ENCODE results near the gene SEPTIN7. TPM values are rescaled to one million over a fixed set of nuclear protein-coding genes. Genes with fewer than 3 reads are reported as not detected.

Gene SEPTIN7
- total RNA-seq, 3 donors from 2014 or later, result 174 to 192 (median 180) TPM

DNA sequence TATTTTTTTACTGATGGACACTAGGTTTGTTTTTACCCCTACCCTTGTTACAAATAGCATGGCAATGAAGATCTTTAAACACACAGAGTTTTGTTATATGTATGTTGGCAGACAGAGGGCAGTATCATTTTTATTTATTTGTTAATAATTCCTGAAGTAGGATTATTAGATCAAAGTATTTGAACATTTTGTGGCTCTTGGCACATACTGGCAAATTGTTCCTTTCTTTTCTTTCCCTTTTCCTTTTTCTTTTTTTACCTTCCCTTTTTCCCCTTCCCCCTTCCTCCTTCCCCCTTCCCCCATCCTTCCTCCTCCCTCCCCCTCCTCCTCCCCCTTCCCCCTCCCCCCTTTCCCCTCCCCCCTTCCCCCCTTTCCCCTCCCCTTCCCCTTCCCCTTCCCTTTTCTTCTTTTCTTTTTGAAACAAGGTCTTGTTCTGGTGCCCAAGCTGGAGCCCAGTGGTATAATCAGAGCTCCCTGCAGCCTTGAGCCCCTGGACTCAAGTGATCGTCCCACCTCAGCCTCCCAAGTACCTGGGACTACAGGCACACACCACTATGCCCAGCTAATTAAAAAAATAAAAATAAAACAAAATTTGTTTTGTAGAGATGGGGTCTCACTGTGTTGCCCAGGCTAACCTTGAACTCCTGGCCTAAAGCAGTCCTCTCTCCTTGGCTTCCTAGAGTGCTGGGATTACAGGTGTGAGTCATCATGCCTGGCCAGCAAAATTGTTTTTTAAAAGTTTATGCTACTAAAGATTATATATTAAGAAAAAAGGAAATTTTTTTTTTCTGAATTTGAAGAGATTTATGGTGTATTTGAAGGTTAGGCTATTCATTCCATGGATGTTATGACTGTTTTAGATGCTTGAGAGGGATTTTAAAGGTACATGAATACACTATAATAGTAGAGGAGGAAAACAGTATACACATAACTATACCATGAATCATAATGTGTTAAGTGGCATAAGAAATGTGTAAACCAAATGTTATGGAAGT is 39.3 kb downstream of the SEPTIN7 start:
- no peaks in the 10 kb centered on the region for H3K9me3 Mint-ChIP-seq
- peaks cover 40% of the 10 kb centered on the region for H3K4me1 Mint-ChIP-seq (ENCODE audit: low read depth)
- H3K27me3 Mint-ChIP-seq (ENCODE audit: low read depth), result no peaks in the 10 kb centered on the region
- peaks cover 20% of the 10 kb centered on the region for H3K36me3 Mint-ChIP-seq (ENCODE audit: insufficient read depth)
- DNase-seq, result no peak
- peak; percentile 62 to 77 for ATAC-seq
- H3K4me3 Mint-ChIP-seq, result no peak overlapping the region

DNA sequence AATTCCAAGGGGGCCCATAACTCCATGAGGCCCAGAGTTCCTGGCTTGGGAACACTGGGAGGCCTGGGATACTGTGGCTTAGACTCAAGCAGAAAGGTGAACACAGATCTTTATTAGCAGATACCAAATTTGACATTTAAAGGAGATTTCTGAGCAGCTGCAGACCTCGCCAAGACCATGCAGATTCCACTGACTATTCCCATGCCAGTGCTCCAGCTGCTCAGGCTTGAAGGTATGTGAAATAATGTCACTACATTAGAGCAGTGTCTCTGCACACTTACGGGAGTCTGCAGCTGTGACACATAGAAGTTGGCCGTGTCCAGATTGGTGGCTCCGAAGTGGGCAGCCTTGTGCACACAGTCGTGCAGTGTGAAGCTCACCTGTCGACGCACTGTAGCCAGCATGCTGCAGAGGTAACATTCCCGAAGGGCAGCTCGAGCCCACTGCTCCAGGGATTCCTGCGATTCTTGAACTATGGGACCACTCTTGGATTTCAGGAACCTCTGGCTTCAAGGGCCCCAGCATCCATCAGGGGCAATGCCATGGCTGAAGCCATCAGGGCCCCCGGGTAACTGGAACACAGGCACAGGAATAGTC is 46.1 kb downstream of the SEPTIN7 start:
- H3K36me3 Mint-ChIP-seq (ENCODE audit: insufficient read depth), result peaks cover 20% of the 10 kb centered on the region
- peaks cover 46% of the 10 kb centered on the region for H3K4me1 Mint-ChIP-seq (ENCODE audit: low read depth)

DNA sequence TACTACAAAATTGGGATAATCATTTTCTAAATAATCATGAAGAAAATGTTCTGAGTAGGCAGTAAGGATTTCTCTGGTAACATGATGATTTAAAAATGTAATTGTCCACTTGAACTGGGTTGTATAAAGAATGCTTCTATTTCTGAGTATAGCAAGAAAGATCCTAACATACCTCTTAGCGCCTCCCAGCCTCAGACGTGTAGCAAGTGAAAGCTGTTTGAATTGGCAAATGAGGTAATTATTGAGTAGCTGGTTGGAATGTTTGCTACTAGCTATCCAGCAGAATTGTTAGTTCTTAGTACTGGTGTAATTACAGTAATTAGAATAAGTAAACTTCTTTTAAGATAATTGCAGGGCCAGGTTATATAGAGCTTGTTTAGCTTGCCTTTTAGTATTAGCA is 47.9 kb downstream of the SEPTIN7 start:
- DNase-seq, result no peak
- Mint-ChIP-seq H3K4me1 (ENCODE audit: low read depth) (peaks cover 53% of the 10 kb centered on the region), H3K4me3 (no peak overlapping the region), H3K27me3 (ENCODE audit: low read depth) (no peaks in the 10 kb centered on the region), H3K36me3 (ENCODE audit: insufficient read depth) (peaks cover 22% of the 10 kb centered on the region), H3K9me3 (no peaks in the 10 kb centered on the region)
- ATAC-seq, result no peak

More for the DNA sequence above, 46.1 kb downstream of the SEPTIN7 start:
- ATAC-seq (no peak), DNase-seq (no peak)
- no peaks in the 10 kb centered on the region for H3K27me3 Mint-ChIP-seq (ENCODE audit: low read depth)
- H3K9me3 Mint-ChIP-seq, result no peaks in the 10 kb centered on the region
- H3K4me3 Mint-ChIP-seq, result no peak overlapping the region

DNA sequence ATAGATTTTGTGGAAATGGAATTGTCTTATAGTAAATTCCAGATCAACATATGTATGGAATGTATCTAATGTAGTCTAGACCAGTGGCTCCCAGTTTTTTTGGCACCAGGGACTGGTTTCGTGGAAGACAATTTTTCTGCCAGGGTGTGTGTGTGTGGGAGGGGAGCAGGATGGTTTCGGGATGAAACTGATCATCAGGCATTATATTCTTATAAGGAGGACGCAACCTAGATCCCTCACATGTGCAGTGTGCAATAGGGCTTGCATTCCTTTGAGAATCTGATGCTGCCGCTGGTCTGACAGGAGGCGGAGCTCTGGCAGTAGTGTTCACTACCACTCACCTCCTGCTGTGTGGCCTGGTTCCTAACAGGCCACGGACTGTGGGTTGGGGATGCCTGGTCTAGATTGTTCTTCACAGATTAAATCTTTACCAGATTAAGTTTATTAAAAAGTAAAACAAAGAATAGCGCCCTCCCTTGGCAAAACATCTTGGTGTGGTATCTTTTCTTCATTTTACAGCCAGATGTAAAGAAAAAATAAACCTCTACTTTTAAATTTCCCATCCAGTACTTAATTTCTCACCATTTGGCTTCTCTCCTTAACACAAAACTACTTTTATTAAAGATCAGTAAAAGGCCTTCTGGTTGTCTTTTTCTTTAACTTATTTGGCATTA is 48.4 kb downstream of the SEPTIN7 start:
- Mint-ChIP-seq H3K9me3 (no peaks in the 10 kb centered on the region), H3K27me3 (ENCODE audit: low read depth) (no peaks in the 10 kb centered on the region), H3K4me3 (no peak overlapping the region), H3K36me3 (ENCODE audit: insufficient read depth) (peaks cover 22% of the 10 kb centered on the region), H3K4me1 (ENCODE audit: low read depth) (peaks cover 53% of the 10 kb centered on the region)
- DNase-seq, result no peak
- ATAC-seq, result no peak

DNA sequence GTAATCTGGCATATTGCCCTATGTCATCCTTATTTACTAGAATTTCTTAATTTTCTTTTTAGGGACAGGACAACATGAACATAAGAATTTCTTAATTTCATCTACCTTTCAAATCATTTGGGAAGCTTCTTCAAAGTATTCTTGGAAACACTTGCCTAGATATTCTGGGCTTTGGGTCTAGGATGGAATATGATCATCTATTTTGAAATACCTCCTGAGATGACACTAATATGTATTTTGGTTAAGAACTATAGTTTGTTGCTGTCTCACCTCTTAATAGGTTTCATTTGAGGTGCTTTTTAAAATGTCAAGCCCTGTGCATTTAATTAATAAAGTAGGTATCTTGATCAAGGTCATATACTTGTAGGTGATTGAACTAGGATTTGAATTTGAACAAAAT is 49.1 kb downstream of the SEPTIN7 start:
- no peaks in the 10 kb centered on the region for H3K27me3 Mint-ChIP-seq (ENCODE audit: low read depth)
- no peak for DNase-seq
- H3K9me3 Mint-ChIP-seq, result no peaks in the 10 kb centered on the region
- no peak overlapping the region for H3K4me3 Mint-ChIP-seq
- no peak for ATAC-seq
- H3K4me1 Mint-ChIP-seq (ENCODE audit: low read depth), result peaks cover 56% of the 10 kb centered on the region
- peaks cover 22% of the 10 kb centered on the region for H3K36me3 Mint-ChIP-seq (ENCODE audit: insufficient read depth)

Other genes starting within 250 kb of the SEPTIN7 start
- 10 to 100 TPM; 14.9 to 18.5 (median 15.8) TPM for gene HERPUD2, start 105.9 kb upstream of the SEPTIN7 start, total RNA-seq